Spinal cord (tissue), 10 donors: Measurements from ENCODE around the gene KSR2. TPM values are rescaled to one million over a fixed set of nuclear protein-coding genes. Genes with fewer than 3 reads are reported as not detected.

Experiments
- DNase-seq, 6 donors: peaks; one replicate each; pipeline versions ENCODE4 v3.0.0 to v3.0.0-alpha.2; 2013 to 2015; ENCODE audit warnings: low spot score in 6 of 6, low read depth in 4 of 6
- H3K27ac ChIP-seq: one replicate; pipeline ENCODE4 v1.5.1; 2013; ENCODE audit warnings: low read depth, low read length, control low read depth
- H3K27me3 ChIP-seq: one replicate; pipeline ENCODE4 v1.6.1; 2013; ENCODE audit warnings: low read length; ENCODE audit not compliant: control insufficient read depth, insufficient read depth
- H3K36me3 ChIP-seq: one replicate; pipeline ENCODE4 v1.6.1; 2013; ENCODE audit warnings: low read length; ENCODE audit not compliant: control insufficient read depth, insufficient read depth
- H3K4me1 ChIP-seq: one replicate; pipeline ENCODE4 v1.6.1; 2013; ENCODE audit warnings: low read length; ENCODE audit not compliant: control insufficient read depth, insufficient read depth
- H3K4me3 ChIP-seq: one replicate; pipeline ENCODE4 v1.5.1; 2013; ENCODE audit warnings: low read depth, low read length, control low read depth
- H3K9me3 ChIP-seq: one replicate; pipeline ENCODE4 v1.6.1; 2013; ENCODE audit warnings: low read length; ENCODE audit not compliant: control insufficient read depth, insufficient read depth
- WGBS: methylation state at CpG from one replicate; pipeline ENCODE4 v1.1.5; 2013; ENCODE audit warnings: missing lambda C conversion rate; ENCODE audit not compliant: insufficient coverage; 5-methylcytosine and 5-hydroxymethylcytosine counted together
- polyA plus RNA-seq, 2 donors: library from polyadenylated mRNA; unstranded; fragments of 120-200 nt; gene quantifications; one replicate each; pipeline ENCODE4 v1.2.1, GENCODE V29; 2013; ENCODE audit not compliant: insufficient read length in 2 of 2
- total RNA-seq, 2 donors: library from RNA; depleted of rRNA in 1 of 2; stranded (reverse); fragments of 120-200 nt in 1 of 2; fragments of >200 nt in 1 of 2; gene quantifications; one replicate each; pipeline versions ENCODE4 v1.2.3 to v1.2.4, GENCODE V29; 2013 to 2014
- donor health status: healthy.

The KSR2 gene
- total and polyA plus RNA-seq, 4 donors: 2.5 to 10.0 (median 5.6) TPM

DNA sequence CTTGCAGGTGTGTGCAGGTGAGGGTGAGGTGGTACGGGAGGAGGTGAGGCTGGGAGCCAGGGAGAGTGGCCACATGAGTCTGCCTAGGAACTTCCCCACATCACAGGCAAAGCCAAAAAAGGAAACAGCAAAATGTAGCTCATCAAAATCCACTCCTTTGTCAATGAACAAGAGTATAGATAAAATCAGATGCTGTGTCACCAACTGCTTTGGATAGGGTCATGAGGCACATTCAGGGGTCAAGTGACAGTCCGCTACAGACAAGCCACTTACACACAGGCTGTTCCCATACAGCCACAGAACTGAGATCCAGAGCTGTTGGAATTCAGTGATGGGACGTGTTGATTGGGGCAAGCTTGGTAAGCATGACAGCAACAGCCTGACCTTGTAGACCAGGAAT, 507.1 kb downstream of the KSR2 start:
- no peak for DNase-seq
- Histone ChIP-seq H3K36me3 (no peaks in the 10 kb centered on the region), H3K4me1 (no peaks in the 10 kb centered on the region), H3K4me3 (no peak overlapping the region), H3K27me3 (no peaks in the 10 kb centered on the region), H3K9me3 (no peaks in the 10 kb centered on the region), H3K27ac (no peak overlapping the region)
- WGBS: 100% methylated on average over 1 of the region's 3 CpGs

- WGBS: 100% methylated on average over 1 of the region's 1 CpG
- no peak for DNase-seq
- no peaks in the 10 kb centered on the region for H3K4me1 ChIP-seq
Observed at GRCh38 chr12:117459229-117459628, 509.6 kb downstream of the KSR2 start.

GRCh38 chr12:117457189-117457588, 511.6 kb downstream of the KSR2 start:
- Histone ChIP-seq H3K27me3 (no peaks in the 10 kb centered on the region), H3K4me1 (no peaks in the 10 kb centered on the region), H3K4me3 (no peak overlapping the region), H3K9me3 (no peaks in the 10 kb centered on the region), H3K36me3 (no peaks in the 10 kb centered on the region), H3K27ac (no peak overlapping the region)
- no peak for DNase-seq
- 100% methylated on average over 1 of the region's 3 CpGs for WGBS

More at GRCh38 chr12:117459229-117459628, 509.6 kb downstream of the KSR2 start:
- H3K4me3 ChIP-seq: no peak overlapping the region
- no peaks in the 10 kb centered on the region for H3K36me3 ChIP-seq
- no peaks in the 10 kb centered on the region for H3K9me3 ChIP-seq
- no peak overlapping the region for H3K27ac ChIP-seq
- H3K27me3 ChIP-seq: no peaks in the 10 kb centered on the region

GRCh38 chr12:117456076-117456475, 512.7 kb downstream of the KSR2 start:
- H3K9me3 ChIP-seq: no peaks in the 10 kb centered on the region
- no peak overlapping the region for H3K27ac ChIP-seq
- H3K27me3 ChIP-seq: no peaks in the 10 kb centered on the region
- H3K4me1 ChIP-seq: no peaks in the 10 kb centered on the region
- H3K36me3 ChIP-seq: no peaks in the 10 kb centered on the region
- H3K4me3 ChIP-seq: no peak overlapping the region
- no peak for DNase-seq
- WGBS: 67% methylated on average over 3 of the region's 5 CpGs

GRCh38 chr12:117453961-117454360, 514.8 kb downstream of the KSR2 start:
- H3K9me3 ChIP-seq: no peaks in the 10 kb centered on the region
- H3K27me3 ChIP-seq: no peaks in the 10 kb centered on the region
- DNase-seq: no peak
- H3K4me1 ChIP-seq: no peaks in the 10 kb centered on the region
- WGBS: no CpG with 5 or more reads among the region's 4 CpGs
- no peak overlapping the region for H3K4me3 ChIP-seq
- H3K27ac ChIP-seq: no peak overlapping the region
- H3K36me3 ChIP-seq: no peaks in the 10 kb centered on the region

- no CpG with 5 or more reads among the region's 6 CpGs for WGBS
- Histone ChIP-seq H3K4me1 (no peaks in the 10 kb centered on the region), H3K27ac (no peak overlapping the region), H3K9me3 (no peaks in the 10 kb centered on the region), H3K4me3 (no peak overlapping the region), H3K36me3 (no peaks in the 10 kb centered on the region), H3K27me3 (no peaks in the 10 kb centered on the region)
- no peak for DNase-seq
Observed at GRCh38 chr12:117452112-117452511, 516.7 kb downstream of the KSR2 start.

DNA sequence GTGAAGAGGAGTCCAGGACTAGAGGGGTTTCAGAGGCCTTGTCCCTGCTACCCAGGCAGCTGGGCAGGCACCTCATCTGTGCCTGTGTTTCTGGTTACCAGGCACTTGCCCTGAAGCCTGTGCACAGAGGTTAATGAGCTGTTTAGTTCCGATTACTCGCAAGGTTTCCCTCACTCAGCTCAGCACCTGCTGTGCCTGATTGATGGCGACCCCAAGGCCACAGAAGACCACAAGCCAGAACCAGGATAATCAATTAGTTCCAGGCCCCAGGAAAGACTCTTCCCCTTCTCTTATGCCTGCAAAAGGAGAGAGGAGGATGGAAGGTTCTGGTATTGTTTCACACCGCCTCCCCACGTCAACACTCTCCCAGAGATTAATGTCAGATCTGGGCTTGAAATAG, 518.6 kb downstream of the KSR2 start:
- peak in 1 of 6 donors; percentile 34 for DNase-seq
- Histone ChIP-seq H3K36me3 (no peaks in the 10 kb centered on the region), H3K27me3 (no peaks in the 10 kb centered on the region), H3K4me1 (no peaks in the 10 kb centered on the region), H3K4me3 (no peak overlapping the region), H3K9me3 (no peaks in the 10 kb centered on the region), H3K27ac (no peak overlapping the region)
- 48% methylated on average over 2 of the region's 5 CpGs for WGBS

DNA sequence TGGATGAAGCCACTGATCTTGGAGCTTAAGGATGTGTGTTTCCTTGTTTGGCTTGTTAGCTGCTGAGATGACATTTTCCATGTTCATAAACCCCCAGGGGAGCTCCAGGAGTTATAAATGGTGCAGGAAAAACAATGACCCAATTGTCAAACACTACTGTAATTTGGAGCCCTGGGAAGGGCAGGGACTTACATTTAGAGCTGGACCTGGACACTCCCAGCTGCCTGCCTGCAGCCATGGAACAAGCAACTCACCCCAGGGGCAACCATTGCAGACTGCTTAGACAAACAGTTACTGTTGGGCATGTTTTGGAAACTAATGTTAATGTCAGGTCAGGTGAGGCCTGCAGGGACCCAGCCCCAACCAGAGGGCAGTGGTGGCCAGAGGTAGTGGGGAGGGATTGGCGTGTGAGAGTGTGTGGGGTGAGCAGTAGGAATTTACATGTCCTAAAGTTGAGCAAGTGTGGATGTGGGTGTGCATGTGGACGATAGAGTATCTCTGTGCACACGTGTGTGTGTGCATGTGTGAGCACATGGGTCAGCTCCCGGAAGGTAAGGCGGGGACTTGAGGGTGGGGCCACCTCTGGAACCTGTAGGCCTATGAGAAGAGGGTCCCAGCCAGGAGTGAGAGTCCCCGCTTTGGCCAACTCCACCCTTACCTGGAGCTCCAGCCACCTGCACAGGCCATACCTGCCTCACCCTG, 521.0 kb downstream of the KSR2 start:
- WGBS: 95% methylated on average over 4 of the region's 6 CpGs
- no peak overlapping the region for H3K27ac ChIP-seq
- H3K9me3 ChIP-seq: no peaks in the 10 kb centered on the region
- no peak overlapping the region for H3K4me3 ChIP-seq
- H3K36me3 ChIP-seq: no peaks in the 10 kb centered on the region
- no peak for DNase-seq
- no peaks in the 10 kb centered on the region for H3K27me3 ChIP-seq
- no peaks in the 10 kb centered on the region for H3K4me1 ChIP-seq

GRCh38 chr12:117444781-117445180, 524.0 kb downstream of the KSR2 start:
- Histone ChIP-seq H3K27ac (no peak overlapping the region), H3K4me3 (no peak overlapping the region), H3K9me3 (no peaks in the 10 kb centered on the region), H3K4me1 (peaks cover 5% of the 10 kb centered on the region), H3K36me3 (no peaks in the 10 kb centered on the region), H3K27me3 (no peaks in the 10 kb centered on the region)
- no peak for DNase-seq
- 36% methylated on average over 4 of the region's 4 CpGs for WGBS

GRCh38 chr12:117441751-117442150, 527.0 kb downstream of the KSR2 start:
- Histone ChIP-seq H3K27ac (no peak overlapping the region), H3K27me3 (no peaks in the 10 kb centered on the region), H3K9me3 (no peaks in the 10 kb centered on the region), H3K4me1 (peaks cover 21% of the 10 kb centered on the region), H3K36me3 (no peaks in the 10 kb centered on the region), H3K4me3 (no peak overlapping the region)
- 43% methylated on average over 4 of the region's 4 CpGs for WGBS
- DNase-seq: peak in 3 of 6 donors; percentile 4 to 64 (median 54)
